GM23338 (cell line): ENCODE measurements around the gene RAD21L1. TPM values are rescaled to one million over a fixed set of nuclear protein-coding genes. Genes with fewer than 3 reads are reported as not detected.

Source experiments
- ATAC-seq: fragments of 200-7000 bp; cut with Tn5 transposase; 3 replicates; pipeline ENCODE4 v1.9.1; 2020
- DNase-seq: peaks from one replicate; pipeline ENCODE4 v3.0.0-alpha.2; 2015; ENCODE audit warnings: low spot score
- H2AFZ ChIP-seq: fragments of 200-600 bp; sonication (generic); 2 replicates; pipeline ENCODE4 v1.8.0; 2016; ENCODE audit warnings: antibody characterized with exemption, mild to moderate bottlenecking, moderate library complexity
- H3F3A ChIP-seq: fragments of 200-600 bp; sonication (generic); replicated peaks from 2 replicates; pipeline ENCODE4 v1.8.0; 2017; ENCODE audit warnings: antibody characterized with exemption, mixed run types, low read depth
- H3K27ac ChIP-seq: fragments of 200-600 bp; sonication (generic); 2 replicates; pipeline ENCODE4 v1.6.1; 2016; ENCODE audit warnings: low read depth
- H3K27me3 ChIP-seq: fragments of 200-600 bp; sonication (generic); 2 replicates; pipeline ENCODE4 v1.8.0; 2016; ENCODE audit warnings: mild to moderate bottlenecking, mixed run types, moderate library complexity; ENCODE audit not compliant: insufficient read depth
- H3K36me3 ChIP-seq: fragments of 200-600 bp; sonication (generic); 2 replicates; pipeline ENCODE4 v1.8.0; 2016; ENCODE audit warnings: mild to moderate bottlenecking; ENCODE audit not compliant: insufficient read depth
- H3K4me1 ChIP-seq: fragments of 200-600 bp; sonication (generic); 2 replicates; pipeline ENCODE4 v1.8.0; 2016; ENCODE audit warnings: mild to moderate bottlenecking, moderate library complexity; ENCODE audit not compliant: insufficient read depth
- H3K4me2 ChIP-seq: fragments of 200-600 bp; sonication (generic); 2 replicates; pipeline ENCODE4 v1.7.1; 2017; ENCODE audit warnings: mixed run types
- H3K4me3 ChIP-seq: fragments of 200-600 bp; sonication (generic); 2 replicates; pipeline ENCODE4 v1.6.1; 2016; ENCODE audit warnings: mixed run types
- H3K79me2 ChIP-seq: fragments of 200-600 bp; sonication (generic); replicated peaks from 2 replicates; pipeline ENCODE4 v1.8.0; 2017; ENCODE audit warnings: mild to moderate bottlenecking; ENCODE audit not compliant: insufficient read depth
- H3K9me2 ChIP-seq: fragments of 200-600 bp; sonication (generic); 2 replicates; pipeline ENCODE4 v1.8.0; 2017; ENCODE audit not compliant: insufficient read depth
- H4K20me1 ChIP-seq: fragments of 200-600 bp; sonication (generic); replicated peaks from 2 replicates; pipeline ENCODE4 v1.8.0; 2017; ENCODE audit warnings: mild to moderate bottlenecking; ENCODE audit not compliant: insufficient read depth
- H3K27ac Mint-ChIP-seq: 2 replicates; pipeline ENCODE4 v1.8.0; 2020; ENCODE audit warnings: inconsistent platforms, mild to moderate bottlenecking, moderate library complexity, mixed read lengths
- H3K27me3 Mint-ChIP-seq: 3 replicates; pipeline ENCODE4 v1.8.0; 2022; ENCODE audit warnings: low read depth, mild to moderate bottlenecking, moderate library complexity, mixed read lengths, inconsistent platforms; ENCODE audit not compliant: insufficient read depth, poor library complexity
- H3K36me3 Mint-ChIP-seq: 3 replicates; pipeline ENCODE4 v1.8.0; 2021; ENCODE audit warnings: low read depth, mild to moderate bottlenecking, inconsistent platforms, moderate library complexity, mixed read lengths
- H3K4me1 Mint-ChIP-seq: 3 replicates; pipeline ENCODE4 v1.8.0; 2020; ENCODE audit warnings: mild to moderate bottlenecking, inconsistent platforms, mixed read lengths
- H3K4me3 Mint-ChIP-seq: 3 replicates; pipeline ENCODE4 v1.8.0; 2021; ENCODE audit warnings: moderate library complexity, mild to moderate bottlenecking, inconsistent platforms, mixed read lengths
- H3K9me3 Mint-ChIP-seq: 3 replicates; pipeline ENCODE4 v1.8.0; 2020; ENCODE audit warnings: moderate library complexity, mild to moderate bottlenecking, inconsistent platforms, mixed read lengths
- CREB1 ChIP-seq: fragments of 250-450 bp; sonication (Bioruptor Pico); IDR thresholded peaks from 2 replicates; pipeline ENCODE4 v1.5.0; 2020; ENCODE audit warnings: low read depth, mild to moderate bottlenecking, moderate library complexity
- CTCF ChIP-seq, 2 experiments: fragments of 200-600 bp in 1 of 2; sonication (generic) in 1 of 2; conservative IDR thresholded peaks; 2 replicates each; pipeline versions ENCODE4 v1.5.1 to v1.6.1; 2016 to 2017; ENCODE audit warnings: antibody characterized with exemption in 2 of 2, low read depth in 2 of 2, mild to moderate bottlenecking in 2 of 2, moderate library complexity in 1 of 2
- EZH2 ChIP-seq: fragments of 200-600 bp; sonication (generic); IDR thresholded peaks from one replicate; pipeline ENCODE4 v1.8.0; 2017; ENCODE audit warnings: antibody characterized with exemption, mild to moderate bottlenecking, low read depth; ENCODE audit not compliant: unreplicated experiment
- EZH2phosphoT487 ChIP-seq: fragments of 200-600 bp; sonication (generic); IDR thresholded peaks from one replicate; pipeline ENCODE4 v1.8.1; 2018; ENCODE audit warnings: antibody characterized with exemption; ENCODE audit not compliant: unreplicated experiment
- JUNB ChIP-seq: IDR thresholded peaks from one replicate; pipeline ENCODE4 v1.6.1; 2016; ENCODE audit warnings: antibody characterized with exemption; ENCODE audit not compliant: unreplicated experiment
- NANOG ChIP-seq: IDR thresholded peaks from 2 replicates; pipeline ENCODE4 v1.6.1; 2016; ENCODE audit warnings: antibody characterized with exemption, borderline replicate concordance
- POLR2AphosphoS5 ChIP-seq: IDR thresholded peaks from 2 replicates; pipeline ENCODE4 v1.6.1; 2016; ENCODE audit warnings: antibody characterized with exemption, low read depth
- REST ChIP-seq: IDR thresholded peaks from one replicate; pipeline ENCODE4 v1.6.1; 2018; ENCODE audit warnings: antibody characterized with exemption; ENCODE audit not compliant: unreplicated experiment
- STAT1 ChIP-seq: IDR thresholded peaks from one replicate; pipeline ENCODE4 v1.6.1; 2016; ENCODE audit warnings: antibody characterized with exemption; ENCODE audit not compliant: unreplicated experiment
- ZNF114 ChIP-seq: fragments of 250-450 bp; sonication (Bioruptor Pico); IDR thresholded peaks from 2 replicates; pipeline ENCODE4 v1.5.0; 2020; ENCODE audit warnings: mild to moderate bottlenecking, moderate library complexity
- ZNF331 ChIP-seq: fragments of 250-450 bp; sonication (Bioruptor Pico); IDR thresholded peaks from 2 replicates; pipeline ENCODE4 v1.5.0; 2020; ENCODE audit warnings: low read depth, mild to moderate bottlenecking, moderate library complexity
- ZNF462 ChIP-seq: fragments of 250-450 bp; sonication (Bioruptor Pico); IDR thresholded peaks from 2 replicates; pipeline ENCODE4 v1.5.0; 2020; ENCODE audit warnings: mild to moderate bottlenecking, moderate library complexity
- polyA plus RNA-seq: library from polyadenylated mRNA; unstranded; fragments of >200 nt; fragmentation: Nextera tagmentation; extraction: Ambion mirVana; gene quantifications from 2 replicates; pipeline ENCODE4 v1.2.1, GENCODE V29; 2016
- total RNA-seq: library from RNA; depleted of rRNA; stranded (reverse); fragments of >200 nt; shearing (Covaris generic); gene quantifications from 2 replicates; pipeline ENCODE4 v1.2.3, GENCODE V29; 2014
- TF ChIP-seq, protein P1 (sequence below): IDR thresholded peaks from 2 replicates; pipeline ENCODE4 v1.6.1; 2016; ENCODE audit warnings: antibody characterized with exemption

Gene RAD21L1
- total and polyA plus RNA-seq, 2 experiments from 2014 or later = 0.10 to 0.95 TPM

- 0 out of 2 replicates have a peak overlapping the region, but pooled peaks have one; percentile 77 for H2AFZ ChIP-seq
- no peaks in the 10 kb centered on the region for H3K27me3 ChIP-seq
- ATAC-seq (no peak), DNase-seq (no peak)
- H3K9me2 ChIP-seq = no peaks in the 10 kb centered on the region
- no peak for TF ChIP-seq ZNF331
- TF ChIP-seq REST = no peak
- no peak for TF ChIP-seq NANOG
- TF ChIP-seq CREB1 (CRISPR knock-in tag) = no peak
- no peak for TF ChIP-seq ZNF462 (CRISPR knock-in tag)
- no peak for TF ChIP-seq CTCF (conservative IDR thresholded peaks at IDR 0.05; ENCODE audit: low read depth in 2 of 2)
- no peak for TF ChIP-seq JUNB
- TF ChIP-seq, protein P1, sequence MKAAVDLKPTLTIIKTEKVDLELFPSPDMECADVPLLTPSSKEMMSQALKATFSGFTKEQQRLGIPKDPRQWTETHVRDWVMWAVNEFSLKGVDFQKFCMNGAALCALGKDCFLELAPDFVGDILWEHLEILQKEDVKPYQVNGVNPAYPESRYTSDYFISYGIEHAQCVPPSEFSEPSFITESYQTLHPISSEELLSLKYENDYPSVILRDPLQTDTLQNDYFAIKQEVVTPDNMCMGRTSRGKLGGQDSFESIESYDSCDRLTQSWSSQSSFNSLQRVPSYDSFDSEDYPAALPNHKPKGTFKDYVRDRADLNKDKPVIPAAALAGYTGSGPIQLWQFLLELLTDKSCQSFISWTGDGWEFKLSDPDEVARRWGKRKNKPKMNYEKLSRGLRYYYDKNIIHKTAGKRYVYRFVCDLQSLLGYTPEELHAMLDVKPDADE = no peak
- TF ChIP-seq EZH2 = no peak
- no peak for TF ChIP-seq EZH2phosphoT487
- TF ChIP-seq POLR2AphosphoS5 = no peak
- no peak for TF ChIP-seq ZNF114
- TF ChIP-seq STAT1 = no peak
- H3K4me3 ChIP-seq = no peak overlapping the region
- no peak overlapping the region for H3K4me2 ChIP-seq
- Mint-ChIP-seq H3K36me3 (no peaks in the 10 kb centered on the region; the same call in 2 of the 3 replicates), H3K27me3 (no peaks in the 10 kb centered on the region), H3K27ac (no peak overlapping the region; the same call in 1 of the 2 replicates), H3K4me1 (peaks cover 24% of the 10 kb centered on the region), H3K9me3 (peaks cover 9% of the 10 kb centered on the region; the same call in 2 of the 3 replicates), H3K4me3 (no peak overlapping the region)
- no peaks in the 10 kb centered on the region for H3K36me3 ChIP-seq
- no peaks in the 10 kb centered on the region for H3K79me2 ChIP-seq
- no peaks in the 10 kb centered on the region for H3F3A ChIP-seq
- no peak overlapping the region for H3K27ac ChIP-seq
- H3K4me1 ChIP-seq = peaks cover 16% of the 10 kb centered on the region
- H4K20me1 ChIP-seq = no peaks in the 10 kb centered on the region; the same call in 1 of the 2 replicates
These were observed 13.8 kb upstream of the RAD21L1 start for GRCh38 chr20:1212023-1212422.
